Measurements from ENCODE around the gene SH2D3A. TPM values are rescaled to one million over a fixed set of nuclear protein-coding genes. Genes with fewer than 3 reads are reported as not detected.

Gene SH2D3A
- total RNA-seq, 4 donors from 2014 or later, result 14.1 to 27.4 (median 20.7) TPM

GRCh38 chr19:6744381-6745301, 22.6 kb downstream of the SH2D3A start:
- no peaks in the 10 kb centered on the region for H3K27me3 ChIP-seq
- DNase-seq, result peak; percentile 96 to 98
- no peaks in the 10 kb centered on the region for H3K9me3 ChIP-seq
- H3K36me3 ChIP-seq, result peaks cover 38 to 40% of the 10 kb centered on the region in 2 donors
- peaks cover 33 to 34% of the 10 kb centered on the region in 2 donors for H3K4me1 ChIP-seq
- H3K27ac ChIP-seq, result peak overlapping the region; percentile 86 to 94 (median 89)
- TF ChIP-seq POLR2A (IDR thresholded peaks at IDR 0.05) (peak in 1 of 2 donors; percentile 29), CTCF (IDR thresholded peaks at IDR 0.05) (peak in 2 of 6 experiments; percentile 6 to 25)
- 19 to 34% methylated on average over 20 to 38 of the region's 41 CpGs for WGBS, 2 donors
- H3K4me3 ChIP-seq (replicated peaks in 1 of 3), result no peak overlapping the region
- intact Hi-C loops (cut with DNase I), result no loop called here

GRCh38 chr19:6743714-6744380, 23.4 kb downstream of the SH2D3A start:
- WGBS, 2 donors, result 78 to 83% methylated on average over 15 of the region's 15 CpGs
- Histone ChIP-seq H3K36me3 (peaks cover 30 to 34% of the 10 kb centered on the region in 2 donors), H3K27ac (peak overlapping the region; percentile 86 to 94 (median 89)), H3K4me3 (replicated peaks in 1 of 3) (no peak overlapping the region), H3K27me3 (no peaks in the 10 kb centered on the region), H3K4me1 (peaks cover 37% of the 10 kb centered on the region in 2 donors), H3K9me3 (no peaks in the 10 kb centered on the region)
- TF ChIP-seq POLR2A (IDR thresholded peaks at IDR 0.05) (no peak), CTCF (IDR thresholded peaks at IDR 0.05) (no peak)
- intact Hi-C loops (cut with DNase I), result no loop called here
- DNase-seq, result no peak

GRCh38 chr19:6743066-6743465, 24.2 kb downstream of the SH2D3A start:
- 91 to 94% methylated on average over 7 of the region's 7 CpGs for WGBS, 2 donors
- H3K4me3 ChIP-seq (replicated peaks in 1 of 3), result no peak overlapping the region
- DNase-seq, result no peak
- peaks cover 22 to 27% of the 10 kb centered on the region in 2 donors for H3K36me3 ChIP-seq
- peaks cover 45% of the 10 kb centered on the region in 2 donors for H3K4me1 ChIP-seq
- H3K27me3 ChIP-seq, result no peaks in the 10 kb centered on the region
- peak overlapping the region in 1 of 3 donors; percentile 89 for H3K27ac ChIP-seq
- TF ChIP-seq CTCF (IDR thresholded peaks at IDR 0.05), result no peak
- TF ChIP-seq POLR2A (IDR thresholded peaks at IDR 0.05), result no peak
- intact Hi-C loops (cut with DNase I), result no loop called here
- H3K9me3 ChIP-seq, result no peaks in the 10 kb centered on the region

- intact Hi-C loops (cut with DNase I), result no loop called here
- Histone ChIP-seq H3K4me1 (peaks cover 54 to 55% of the 10 kb centered on the region in 2 donors), H3K9me3 (no peaks in the 10 kb centered on the region), H3K27ac (peak overlapping the region; percentile 60 to 87 (median 77)), H3K4me3 (replicated peaks in 1 of 3) (peak overlapping the region; percentile 43 to 90 (median 86)), H3K27me3 (no peaks in the 10 kb centered on the region), H3K36me3 (peaks cover 4 to 6% of the 10 kb centered on the region in 2 donors)
- DNase-seq, result peak; percentile 39 to 59
- TF ChIP-seq CTCF (IDR thresholded peaks at IDR 0.05), result no peak
- peak in 1 of 2 donors; percentile 55 for TF ChIP-seq POLR2A (IDR thresholded peaks at IDR 0.05)
- WGBS, 2 donors, result 0 to 12% methylated on average over 13 to 26 of the region's 46 CpGs
Measured at GRCh38 chr19:6740589-6741343, 26.5 kb downstream of the SH2D3A start.

All from thyroid gland (tissue), 4 donors.